ENCODE measurements around the gene XPO5.
"Not testable (repeated sequence)": the region's sequence is repeated elsewhere in the genome, so short reads cannot be mapped to it uniquely, and the experiment has no call there.

Gene XPO5

GRCh38 chr6:43575772-43576551, at the start of gene XPO5, which contains the start of gene POLH:
Gene XPO5, minus strand, starts transcription at chr6:43576038. Its CDS starts 174 bp downstream, at chr6:43575864.
Gene POLH, plus strand, starts transcription at chr6:43576185. Its CDS starts 6,135 bp downstream, at chr6:43582320.
- peak; percentile 93 for DNase-seq (ENCODE audit: low read depth)

- DNase-seq (ENCODE audit: low read depth): no peak
Observed at GRCh38 chr6:43625393-43625992, 49.7 kb upstream of the XPO5 start.

- DNase-seq (ENCODE audit: low read depth): no peak
Observed at GRCh38 chr6:43624786-43625288, 49.0 kb upstream of the XPO5 start.

DNA sequence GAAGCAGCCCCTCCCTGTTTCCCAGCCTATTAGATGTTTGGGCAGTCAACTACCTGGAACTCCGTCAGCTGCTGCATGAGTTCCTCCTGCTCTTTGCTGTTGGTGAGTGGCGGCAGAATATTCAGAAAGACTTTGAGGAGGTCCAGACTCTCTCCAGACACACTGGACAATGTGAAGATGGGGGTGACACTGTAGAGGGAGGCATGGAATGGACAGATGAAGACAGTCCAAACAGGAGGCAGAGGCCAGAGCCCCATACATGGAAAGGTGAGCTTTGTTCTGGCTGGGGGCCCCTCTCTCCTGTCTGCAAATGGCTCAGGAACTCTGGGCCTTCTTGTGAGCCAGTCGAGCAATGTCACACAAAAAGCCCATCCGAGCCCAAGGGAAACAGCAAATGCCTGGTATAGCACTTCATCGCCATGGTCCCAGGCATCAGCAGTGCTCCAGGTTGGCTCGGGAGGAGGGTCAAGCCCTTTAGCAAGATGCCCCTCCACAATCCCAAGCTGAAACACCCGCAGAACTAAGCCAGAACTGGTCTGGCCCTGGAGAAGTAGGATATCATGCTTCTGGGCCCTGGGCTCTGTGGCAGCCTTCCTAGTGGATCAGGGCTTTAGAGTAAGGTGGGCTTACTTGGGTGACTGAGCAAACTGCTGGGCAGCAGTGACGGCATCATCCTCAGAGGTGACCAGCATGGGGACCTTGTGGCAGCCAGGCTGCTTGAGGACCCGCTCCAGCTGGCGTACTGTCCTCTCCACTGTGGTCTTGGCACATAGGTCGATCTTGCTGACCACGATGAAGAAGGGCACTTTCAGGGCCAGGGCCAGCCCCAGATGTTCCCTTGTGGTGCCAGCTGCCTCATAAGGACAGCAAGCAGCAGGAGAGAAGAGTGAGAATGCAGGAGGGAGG, 48.3 kb upstream of the XPO5 start:
- no peak for DNase-seq (ENCODE audit: low read depth)

DNA sequence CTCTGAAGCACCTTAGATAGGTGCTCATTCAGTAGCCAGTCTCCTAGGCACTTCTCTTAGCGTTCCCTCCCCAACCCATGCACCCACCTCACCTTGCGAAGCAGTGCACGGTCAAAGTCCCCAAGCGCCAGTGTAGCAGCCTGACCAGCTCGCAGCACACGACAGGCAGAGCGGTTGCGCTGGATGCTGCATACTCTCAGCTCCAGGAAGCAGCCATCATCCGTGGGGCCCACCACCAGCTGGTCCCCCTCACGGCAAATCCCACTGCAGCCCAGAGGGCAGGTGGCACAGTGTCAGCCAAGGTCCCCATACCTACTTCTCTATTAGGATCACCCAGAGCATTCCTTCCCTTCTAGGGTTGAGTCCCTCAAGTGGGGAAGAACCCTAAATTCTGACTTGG, 46.7 kb upstream of the XPO5 start:
- DNase-seq (ENCODE audit: low read depth): no peak

DNA sequence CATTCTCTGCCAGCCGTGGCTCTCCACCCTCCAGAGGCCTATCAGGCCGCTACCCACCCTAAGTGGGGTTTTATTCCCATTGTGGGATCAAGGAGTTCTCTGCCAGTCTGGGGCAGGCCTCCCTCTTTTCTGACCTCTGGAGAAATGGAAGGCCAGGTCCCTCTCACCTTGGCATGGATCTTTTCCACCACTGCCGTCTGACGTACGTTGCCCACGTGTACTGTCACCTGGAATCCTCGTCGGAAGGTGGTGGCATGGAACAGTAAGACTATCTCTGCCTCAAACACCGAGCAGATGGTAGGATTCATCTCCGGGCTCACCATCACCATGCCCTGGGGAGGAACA, 46.0 kb upstream of the XPO5 start:
- no peak for DNase-seq (ENCODE audit: low read depth)

GRCh38 chr6:43621078-43621835, 45.4 kb upstream of the XPO5 start:
- no peak for DNase-seq (ENCODE audit: low read depth)

DNA sequence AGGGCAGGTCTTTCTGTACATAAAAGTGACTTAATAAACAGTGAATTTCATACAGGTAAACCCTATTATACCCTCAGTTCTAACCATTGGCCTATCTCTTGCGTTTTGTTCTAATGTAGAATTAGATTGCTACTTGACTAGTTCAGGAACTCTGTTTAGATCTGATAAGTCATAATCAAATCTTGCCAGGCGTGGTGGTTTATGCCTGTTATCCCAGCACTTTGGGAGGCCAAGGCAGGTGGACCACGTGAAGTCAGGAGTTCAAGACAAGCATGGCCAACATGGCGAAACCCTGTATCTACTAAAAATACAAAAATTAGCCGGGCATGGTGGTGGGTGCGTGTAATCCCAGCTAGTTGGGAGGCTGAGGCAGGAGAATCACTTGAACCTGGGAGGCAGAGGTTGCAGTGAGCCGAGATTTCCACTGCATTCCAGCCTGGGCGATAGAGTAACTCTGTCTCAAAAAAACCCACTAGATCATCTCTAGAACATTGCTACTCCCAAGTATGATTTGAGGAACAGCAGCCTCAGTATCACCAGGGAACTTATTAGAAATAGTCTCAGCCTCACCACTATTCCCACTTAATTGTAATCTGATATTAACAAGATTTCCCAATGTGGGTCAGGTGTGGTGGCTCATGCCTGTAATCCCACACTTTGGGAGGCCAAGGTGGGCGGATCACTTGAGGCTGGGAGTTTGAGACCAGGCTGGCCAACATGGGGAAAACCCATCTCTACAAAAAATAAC, 41.1 kb upstream of the XPO5 start:
- no peak for DNase-seq (ENCODE audit: low read depth)

- DNase-seq (ENCODE audit: low read depth): no peak
Observed at GRCh38 chr6:43614396-43614730, 38.5 kb upstream of the XPO5 start.

- no peak for DNase-seq (ENCODE audit: low read depth)
Observed at GRCh38 chr6:43613721-43614395, 38.0 kb upstream of the XPO5 start.

DNA sequence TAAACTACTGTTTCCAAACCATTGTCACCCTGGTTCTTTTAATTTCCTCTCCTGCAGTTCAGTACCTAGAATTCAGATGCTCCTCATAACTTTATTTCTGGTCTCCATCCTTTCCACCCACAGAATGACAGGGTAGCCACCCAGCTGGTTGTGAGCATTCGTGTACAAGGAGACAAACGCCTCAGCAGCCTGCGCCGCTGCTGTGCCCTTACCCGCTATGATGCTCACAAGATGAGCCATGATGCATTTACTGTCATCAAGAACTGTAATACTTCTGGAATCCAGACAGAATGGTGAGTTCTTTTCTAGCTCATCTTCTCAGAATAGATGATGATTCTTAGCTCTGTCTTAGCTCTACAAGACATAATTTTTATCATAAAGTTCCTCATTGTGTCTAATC, 34.6 kb upstream of the XPO5 start:
- DNase-seq (ENCODE audit: low read depth): no peak

DNA sequence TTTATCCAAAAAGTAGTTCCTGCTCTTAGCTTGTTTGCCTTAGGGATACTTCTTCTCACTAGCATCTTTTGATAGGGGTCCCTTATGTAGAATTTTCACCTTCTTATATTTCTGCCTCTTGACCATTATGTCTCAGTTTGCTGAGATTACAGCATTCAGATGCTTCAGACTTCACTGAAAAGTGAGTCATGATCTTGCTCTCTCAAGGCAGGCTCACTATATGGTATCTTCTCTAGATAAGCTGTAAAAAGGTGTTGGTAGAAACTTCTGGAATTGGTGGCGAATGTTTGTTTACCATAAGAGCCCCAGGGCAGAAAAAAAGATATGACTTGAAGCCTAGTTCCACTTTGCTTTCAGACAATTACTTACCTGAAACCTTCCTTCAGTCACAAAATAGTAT, 33.6 kb upstream of the XPO5 start:
- peak; percentile 55 for DNase-seq (ENCODE audit: low read depth)

- no peak for DNase-seq (ENCODE audit: low read depth)
Observed at GRCh38 chr6:43608807-43609206, 33.0 kb upstream of the XPO5 start.

DNA sequence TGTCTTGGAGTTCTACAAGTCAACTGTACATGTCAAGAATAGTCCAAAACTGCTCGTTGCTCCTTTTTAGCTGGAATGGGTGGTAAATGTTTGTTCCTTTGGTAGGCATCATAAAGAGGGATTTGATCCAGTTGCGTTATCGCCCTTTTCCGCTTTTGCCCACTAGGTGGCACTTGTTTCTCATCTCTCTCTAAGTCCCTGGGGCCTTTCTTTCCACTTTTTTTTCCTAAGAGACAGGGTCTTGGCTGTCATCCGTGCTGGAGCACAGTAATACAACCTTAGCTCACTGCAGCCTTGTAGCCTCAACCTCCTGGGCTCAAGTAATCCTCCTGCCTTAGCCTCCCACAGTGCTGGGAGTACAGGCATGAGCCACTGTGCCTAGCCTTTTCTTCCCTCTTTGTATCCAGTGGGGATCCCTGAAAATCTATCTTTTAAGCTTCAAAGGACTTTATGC, 32.5 kb upstream of the XPO5 start:
- peak; percentile 80 for DNase-seq (ENCODE audit: low read depth)

GRCh38 chr6:43606019-43606418, 30.2 kb upstream of the XPO5 start:
- no peak for DNase-seq (ENCODE audit: low read depth)

DNA sequence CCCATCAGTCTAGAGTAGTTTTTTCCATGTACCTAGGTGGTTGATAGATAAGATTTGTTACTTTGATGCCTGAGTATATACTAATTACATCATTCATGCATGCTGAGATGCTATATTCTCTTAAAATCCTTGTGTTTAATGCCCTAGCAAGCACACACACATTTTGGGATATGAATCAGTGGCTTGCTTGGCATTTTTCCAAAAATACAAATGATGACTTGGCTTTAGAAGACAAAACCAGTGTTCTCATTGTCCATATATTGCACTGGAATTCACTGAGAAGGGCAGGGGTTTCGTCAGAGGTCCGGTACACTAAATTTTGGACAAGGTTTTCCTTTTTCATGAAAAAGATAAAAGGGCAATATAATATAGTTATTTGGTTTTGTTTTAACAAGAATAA, 28.3 kb upstream of the XPO5 start:
- DNase-seq (ENCODE audit: low read depth): peak; percentile 85

- no peak for DNase-seq (ENCODE audit: low read depth)
Observed at GRCh38 chr6:43600595-43600994, 24.8 kb upstream of the XPO5 start.

DNA sequence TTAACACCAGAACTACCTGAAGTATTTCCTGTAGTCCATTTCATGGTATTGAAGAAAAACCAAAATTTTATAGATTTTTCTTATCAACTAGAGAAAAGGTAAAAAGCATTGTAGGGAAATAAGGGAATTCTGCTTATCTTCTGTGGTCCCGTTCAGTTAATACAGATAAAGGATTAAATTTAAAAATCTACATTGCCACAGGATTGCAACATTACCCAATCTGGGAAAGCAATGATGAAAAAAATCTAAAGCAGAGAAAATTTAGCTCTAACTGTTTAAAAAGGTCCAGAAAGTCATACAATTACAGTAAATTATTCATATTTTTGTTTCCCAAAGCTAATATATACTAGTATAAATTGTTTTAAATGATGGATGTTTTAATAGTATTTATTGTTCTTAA, 18.1 kb upstream of the XPO5 start:
- no peak for DNase-seq (ENCODE audit: low read depth)

- DNase-seq (ENCODE audit: low read depth): not testable (repeated sequence)
Observed at GRCh38 chr6:43589564-43589963, 13.7 kb upstream of the XPO5 start.

DNA sequence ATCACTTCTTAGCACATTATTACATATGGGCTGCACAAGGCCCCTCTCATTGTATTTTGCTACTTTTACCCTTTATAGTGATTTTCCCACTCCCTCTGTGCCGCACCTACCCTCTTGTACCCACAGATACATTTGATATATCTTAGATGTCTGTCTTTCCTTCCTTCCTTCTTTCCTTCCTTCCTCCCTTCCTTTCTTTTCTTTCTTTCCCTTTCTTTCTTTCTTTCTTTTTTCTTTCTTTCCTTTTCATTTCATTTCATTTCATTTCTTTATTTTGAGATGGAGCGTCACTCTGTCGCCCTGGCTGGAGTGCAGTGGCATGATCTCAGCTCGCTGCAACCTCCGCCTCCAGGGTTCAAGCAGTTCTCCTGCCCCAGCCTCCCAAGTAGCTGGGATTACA, 12.4 kb upstream of the XPO5 start:
- DNase-seq (ENCODE audit: low read depth): no peak

Measured in iris pigment epithelial cell (primary cell).